SK-N-SH treated with all-trans-retinoic acid at 6 μM for 48 hours (cell line): ENCODE results near the gene BMP6.

Source experiments
- ATAC-seq: fragments of 200-7000 bp; cut with Tn5 transposase; 3 replicates; pipeline ENCODE4 v1.9.1; 2020; ENCODE audit warnings: mild to moderate bottlenecking, moderate library complexity
- ARNTL ChIP-seq: fragments of 450-650 bp; formaldehyde crosslinking; IDR thresholded peaks from 2 replicates; pipeline ENCODE4 v1.5.0; 2020; ENCODE audit warnings: low read depth, mild to moderate bottlenecking, moderate library complexity, borderline replicate concordance
- BACH2 ChIP-seq: fragments of 250-450 bp; sonication (Bioruptor Pico); IDR thresholded peaks from 2 replicates; pipeline ENCODE4 v1.9.0; 2021; ENCODE audit warnings: mild to moderate bottlenecking, borderline replicate concordance
- CSDC2 ChIP-seq: fragments of 250-450 bp; sonication (Bioruptor Pico); IDR thresholded peaks from 2 replicates; pipeline ENCODE4 v1.5.0; 2020; ENCODE audit warnings: mild to moderate bottlenecking, moderate library complexity
- ESRRG ChIP-seq: fragments of 250-450 bp; sonication (Bioruptor Pico); IDR thresholded peaks from 2 replicates; pipeline ENCODE4 v1.6.1; 2021; ENCODE audit warnings: mild to moderate bottlenecking
- GLIS3 ChIP-seq: fragments of 250-450 bp; sonication (Bioruptor Pico); IDR thresholded peaks from 2 replicates; pipeline ENCODE4 v1.5.0; 2020; ENCODE audit warnings: mild to moderate bottlenecking, moderate library complexity
- ISL1 ChIP-seq: fragments of 250-450 bp; sonication (Bioruptor Pico); IDR thresholded peaks from 2 replicates; pipeline ENCODE4 v2.1.2; 2022; ENCODE audit warnings: mild to moderate bottlenecking, moderate library complexity
- OSR1 ChIP-seq: fragments of 250-450 bp; sonication (Bioruptor Pico); IDR thresholded peaks from 2 replicates; pipeline ENCODE4 v1.8.0; 2022; ENCODE audit warnings: moderate library complexity, mild to moderate bottlenecking, inconsistent platforms
- PPARA ChIP-seq: fragments of 250-450 bp; sonication (Bioruptor Pico); IDR thresholded peaks from 2 replicates; pipeline ENCODE4 v1.5.0; 2020; ENCODE audit warnings: mild to moderate bottlenecking, borderline replicate concordance
- RARB ChIP-seq: fragments of 250-450 bp; sonication (Bioruptor Pico); IDR thresholded peaks from 2 replicates; pipeline ENCODE4 v1.8.0; 2021; ENCODE audit warnings: mild to moderate bottlenecking, moderate library complexity
- TCF4 ChIP-seq: fragments of 250-450 bp; sonication (Bioruptor Pico); IDR thresholded peaks from 2 replicates; pipeline ENCODE4 v1.8.0; 2021; ENCODE audit warnings: mild to moderate bottlenecking, moderate library complexity, borderline replicate concordance
- TOX ChIP-seq: fragments of 250-450 bp; sonication (Bioruptor Pico); IDR thresholded peaks from 2 replicates; pipeline ENCODE4 v1.8.0; 2021; ENCODE audit warnings: mild to moderate bottlenecking, moderate library complexity, borderline replicate concordance
- ZC3H10 ChIP-seq: fragments of 250-450 bp; sonication (Bioruptor Pico); IDR thresholded peaks from 2 replicates; pipeline ENCODE4 v1.5.1; 2021; ENCODE audit warnings: mild to moderate bottlenecking, moderate library complexity
- ZFP30 ChIP-seq: fragments of 450-650 bp; formaldehyde crosslinking; IDR thresholded peaks from 2 replicates; pipeline ENCODE4 v1.5.0; 2022; ENCODE audit warnings: mild to moderate bottlenecking, moderate library complexity
- ZNF70 ChIP-seq: fragments of 450-650 bp; formaldehyde crosslinking; IDR thresholded peaks from 2 replicates; pipeline ENCODE4 v1.5.0; 2020; ENCODE audit warnings: mild to moderate bottlenecking, moderate library complexity
- ZNF8 ChIP-seq: fragments of 450-650 bp; formaldehyde crosslinking; IDR thresholded peaks from 2 replicates; pipeline ENCODE4 v1.5.0; 2020; ENCODE audit warnings: mild to moderate bottlenecking, moderate library complexity
- TF ChIP-seq, protein P1 (sequence below): fragments of 250-450 bp; sonication (Bioruptor Pico); IDR thresholded peaks from 2 replicates; pipeline ENCODE4 v1.5.1; 2020; ENCODE audit warnings: low read depth, mild to moderate bottlenecking, moderate library complexity
- TF ChIP-seq, protein P2 (sequence below): fragments of 250-450 bp; sonication (Bioruptor Pico); IDR thresholded peaks from 2 replicates; pipeline ENCODE4 v1.5.1; 2021; ENCODE audit warnings: mild to moderate bottlenecking, moderate library complexity
- TF ChIP-seq, protein P3 (sequence below): fragments of 250-450 bp; sonication (Bioruptor Pico); IDR thresholded peaks from 2 replicates; pipeline ENCODE4 v1.5.0; 2020; ENCODE audit warnings: mild to moderate bottlenecking, moderate library complexity
- TF ChIP-seq, protein P4 (sequence below): fragments of 250-450 bp; sonication (Bioruptor Pico); IDR thresholded peaks from 2 replicates; pipeline ENCODE4 v1.8.0; 2021; ENCODE audit warnings: low read depth, mild to moderate bottlenecking, moderate library complexity, borderline replicate concordance

The BMP6 gene

DNA sequence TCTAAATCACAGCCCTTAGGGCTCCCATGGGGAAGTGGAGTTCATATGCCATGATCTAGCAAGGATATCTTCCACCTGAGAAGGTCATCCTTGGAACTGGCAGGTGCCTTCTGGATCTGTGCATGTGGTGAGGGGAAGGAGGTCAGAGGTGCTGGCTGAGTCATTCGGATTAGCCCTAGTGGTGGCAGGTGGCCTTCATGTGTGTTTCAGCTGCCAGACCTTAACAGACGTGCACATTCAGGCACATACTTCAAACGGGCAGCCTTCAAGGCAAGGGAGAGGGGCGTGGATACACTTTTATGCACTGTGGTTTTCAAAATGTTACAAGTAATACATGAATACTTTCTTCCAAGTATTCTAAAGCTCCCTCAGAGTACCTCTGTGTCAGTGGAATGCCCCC is 51.2 kb downstream of the BMP6 start:
- TF ChIP-seq TOX (CRISPR knock-in tag) (no peak), ZNF8 (CRISPR knock-in tag) (no peak), GLIS3 (no peak), CSDC2 (CRISPR knock-in tag) (no peak), ISL1 (CRISPR knock-in tag) (no peak)
- TF ChIP-seq, protein P1, sequence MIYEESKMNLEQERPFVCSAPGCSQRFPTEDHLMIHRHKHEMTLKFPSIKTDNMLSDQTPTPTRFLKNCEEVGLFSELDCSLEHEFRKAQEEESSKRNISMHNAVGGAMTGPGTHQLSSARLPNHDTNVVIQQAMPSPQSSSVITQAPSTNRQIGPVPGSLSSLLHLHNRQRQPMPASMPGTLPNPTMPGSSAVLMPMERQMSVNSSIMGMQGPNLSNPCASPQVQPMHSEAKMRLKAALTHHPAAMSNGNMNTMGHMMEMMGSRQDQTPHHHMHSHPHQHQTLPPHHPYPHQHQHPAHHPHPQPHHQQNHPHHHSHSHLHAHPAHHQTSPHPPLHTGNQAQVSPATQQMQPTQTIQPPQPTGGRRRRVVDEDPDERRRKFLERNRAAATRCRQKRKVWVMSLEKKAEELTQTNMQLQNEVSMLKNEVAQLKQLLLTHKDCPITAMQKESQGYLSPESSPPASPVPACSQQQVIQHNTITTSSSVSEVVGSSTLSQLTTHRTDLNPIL: no peak
- TF ChIP-seq, protein P2, sequence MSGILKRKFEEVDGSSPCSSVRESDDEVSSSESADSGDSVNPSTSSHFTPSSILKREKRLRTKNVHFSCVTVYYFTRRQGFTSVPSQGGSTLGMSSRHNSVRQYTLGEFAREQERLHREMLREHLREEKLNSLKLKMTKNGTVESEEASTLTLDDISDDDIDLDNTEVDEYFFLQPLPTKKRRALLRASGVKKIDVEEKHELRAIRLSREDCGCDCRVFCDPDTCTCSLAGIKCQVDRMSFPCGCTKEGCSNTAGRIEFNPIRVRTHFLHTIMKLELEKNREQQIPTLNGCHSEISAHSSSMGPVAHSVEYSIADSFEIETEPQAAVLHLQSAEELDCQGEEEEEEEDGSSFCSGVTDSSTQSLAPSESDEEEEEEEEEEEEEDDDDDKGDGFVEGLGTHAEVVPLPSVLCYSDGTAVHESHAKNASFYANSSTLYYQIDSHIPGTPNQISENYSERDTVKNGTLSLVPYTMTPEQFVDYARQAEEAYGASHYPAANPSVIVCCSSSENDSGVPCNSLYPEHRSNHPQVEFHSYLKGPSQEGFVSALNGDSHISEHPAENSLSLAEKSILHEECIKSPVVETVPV (CRISPR knock-in tag): no peak
- ATAC-seq: no peak

DNA sequence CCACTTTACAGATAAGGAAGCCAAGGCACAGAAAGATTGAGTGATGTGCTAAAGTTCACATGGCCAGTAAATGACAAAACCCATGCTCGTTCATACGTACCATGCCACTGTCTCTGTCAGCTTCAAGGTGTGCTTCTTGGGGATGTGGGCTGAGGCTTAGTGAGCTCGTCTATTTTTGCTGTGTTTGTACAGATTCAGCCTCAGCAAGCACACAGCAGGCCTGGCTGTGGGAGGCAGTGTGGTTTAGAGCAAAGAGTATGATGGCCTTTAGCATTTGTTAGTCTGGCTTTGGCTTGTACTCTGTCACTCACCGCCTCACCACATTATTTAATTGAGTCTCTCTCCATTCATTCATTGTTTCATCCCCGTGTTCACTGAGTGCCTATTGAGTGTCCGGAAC is 55.3 kb downstream of the BMP6 start:
- ATAC-seq: no peak
- TF ChIP-seq ZFP30 (CRISPR knock-in tag) (no peak), PPARA (CRISPR knock-in tag) (no peak), RARB (no peak), ZNF70 (CRISPR knock-in tag) (no peak), GLIS3 (no peak), BACH2 (no peak), ZNF8 (CRISPR knock-in tag) (no peak), ISL1 (CRISPR knock-in tag) (no peak), ZC3H10 (CRISPR knock-in tag) (no peak), ARNTL (CRISPR knock-in tag) (no peak), ESRRG (CRISPR knock-in tag) (no peak), TOX (CRISPR knock-in tag) (no peak)
- TF ChIP-seq, protein P3, sequence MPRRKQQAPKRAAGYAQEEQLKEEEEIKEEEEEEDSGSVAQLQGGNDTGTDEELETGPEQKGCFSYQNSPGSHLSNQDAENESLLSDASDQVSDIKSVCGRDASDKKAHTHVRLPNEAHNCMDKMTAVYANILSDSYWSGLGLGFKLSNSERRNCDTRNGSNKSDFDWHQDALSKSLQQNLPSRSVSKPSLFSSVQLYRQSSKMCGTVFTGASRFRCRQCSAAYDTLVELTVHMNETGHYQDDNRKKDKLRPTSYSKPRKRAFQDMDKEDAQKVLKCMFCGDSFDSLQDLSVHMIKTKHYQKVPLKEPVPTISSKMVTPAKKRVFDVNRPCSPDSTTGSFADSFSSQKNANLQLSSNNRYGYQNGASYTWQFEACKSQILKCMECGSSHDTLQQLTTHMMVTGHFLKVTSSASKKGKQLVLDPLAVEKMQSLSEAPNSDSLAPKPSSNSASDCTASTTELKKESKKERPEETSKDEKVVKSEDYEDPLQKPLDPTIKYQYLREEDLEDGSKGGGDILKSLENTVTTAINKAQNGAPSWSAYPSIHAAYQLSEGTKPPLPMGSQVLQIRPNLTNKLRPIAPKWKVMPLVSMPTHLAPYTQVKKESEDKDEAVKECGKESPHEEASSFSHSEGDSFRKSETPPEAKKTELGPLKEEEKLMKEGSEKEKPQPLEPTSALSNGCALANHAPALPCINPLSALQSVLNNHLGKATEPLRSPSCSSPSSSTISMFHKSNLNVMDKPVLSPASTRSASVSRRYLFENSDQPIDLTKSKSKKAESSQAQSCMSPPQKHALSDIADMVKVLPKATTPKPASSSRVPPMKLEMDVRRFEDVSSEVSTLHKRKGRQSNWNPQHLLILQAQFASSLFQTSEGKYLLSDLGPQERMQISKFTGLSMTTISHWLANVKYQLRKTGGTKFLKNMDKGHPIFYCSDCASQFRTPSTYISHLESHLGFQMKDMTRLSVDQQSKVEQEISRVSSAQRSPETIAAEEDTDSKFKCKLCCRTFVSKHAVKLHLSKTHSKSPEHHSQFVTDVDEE (CRISPR knock-in tag): no peak
- TF ChIP-seq, protein P4, sequence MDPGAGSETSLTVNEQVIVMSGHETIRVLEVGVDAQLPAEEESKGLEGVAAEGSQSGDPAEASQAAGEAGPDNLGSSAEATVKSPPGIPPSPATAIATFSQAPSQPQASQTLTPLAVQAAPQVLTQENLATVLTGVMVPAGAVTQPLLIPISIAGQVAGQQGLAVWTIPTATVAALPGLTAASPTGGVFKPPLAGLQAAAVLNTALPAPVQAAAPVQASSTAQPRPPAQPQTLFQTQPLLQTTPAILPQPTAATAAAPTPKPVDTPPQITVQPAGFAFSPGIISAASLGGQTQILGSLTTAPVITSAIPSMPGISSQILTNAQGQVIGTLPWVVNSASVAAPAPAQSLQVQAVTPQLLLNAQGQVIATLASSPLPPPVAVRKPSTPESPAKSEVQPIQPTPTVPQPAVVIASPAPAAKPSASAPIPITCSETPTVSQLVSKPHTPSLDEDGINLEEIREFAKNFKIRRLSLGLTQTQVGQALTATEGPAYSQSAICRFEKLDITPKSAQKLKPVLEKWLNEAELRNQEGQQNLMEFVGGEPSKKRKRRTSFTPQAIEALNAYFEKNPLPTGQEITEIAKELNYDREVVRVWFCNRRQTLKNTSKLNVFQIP (CRISPR knock-in tag): no peak
- TF ChIP-seq, protein P1: no peak
- TF ChIP-seq, protein P2 (CRISPR knock-in tag): no peak
- TF ChIP-seq, all 23 proteins: peak for 0

DNA sequence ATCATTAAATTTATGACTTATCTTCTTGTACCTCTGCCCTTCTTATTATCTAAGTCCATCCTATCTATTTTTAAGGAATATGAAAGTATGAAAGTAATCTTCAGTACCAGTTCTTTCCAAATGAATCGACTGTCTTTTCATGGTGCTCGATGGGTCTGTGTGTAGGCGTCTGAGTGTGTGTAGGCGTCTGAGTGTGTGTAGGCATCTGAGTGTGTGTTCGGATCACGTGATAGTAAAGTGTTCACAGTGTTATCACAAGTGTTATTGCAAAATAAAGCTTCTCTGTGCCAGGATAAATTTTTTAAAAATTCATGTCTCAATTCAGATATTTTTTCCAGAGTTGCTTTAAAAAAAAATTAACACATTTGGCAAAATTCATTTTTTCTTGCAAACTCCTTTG is 58.3 kb downstream of the BMP6 start:
- ATAC-seq: no peak
- TF ChIP-seq ZC3H10 (CRISPR knock-in tag) (no peak), OSR1 (no peak), BACH2 (no peak), ESRRG (CRISPR knock-in tag) (no peak), TCF4 (no peak), RARB (no peak)
- TF ChIP-seq, protein P2 (CRISPR knock-in tag): no peak
